ENCODE data around the gene DIP2B. TPM values are rescaled to one million over a fixed set of nuclear protein-coding genes. Genes with fewer than 3 reads are reported as not detected.

Gene DIP2B
- polyA plus RNA-seq, 1 of the 3 experiments (the other 2 are of a cell fraction) = 6.6 TPM

GRCh38 chr12:50728841-50729240 is 224.1 kb downstream of the DIP2B start:
- H3K79me2 ChIP-seq (ENCODE audit: insufficient read depth) = no peaks in the 10 kb centered on the region
- peaks cover 22 to 51% of the 10 kb centered on the region in 2 experiments for H3K36me3 ChIP-seq (replicated peaks in 1 of 2; ENCODE audit: control insufficient read depth in 1 of 2, insufficient read depth in 2 of 2, low read length in 1 of 2)
- H3K9ac ChIP-seq = no peak overlapping the region
- H3K9me3 ChIP-seq = no peaks in the 10 kb centered on the region
- H4K20me1 ChIP-seq (ENCODE audit: insufficient read depth) = no peaks in the 10 kb centered on the region
- no peak for DNase-seq
- no peaks in the 10 kb centered on the region for H3K4me1 ChIP-seq (ENCODE audit: control insufficient read depth in 1 of 2, insufficient read depth in 2 of 2, low read depth in 1 of 2, low read length in 1 of 2)
- ChIA-PET CTCF (interaction anchor here (1.4 kb wide), 1 partner anchor 224 kb away, joined by 5 read pairs; the partner anchor contains the start of gene DIP2B), POLR2A (no interaction called here)
- no peak overlapping the region for H2AFZ ChIP-seq (ENCODE audit: low read depth)
- 96% methylated on average over 4 of the region's 4 CpGs for WGBS (ENCODE audit: low lambda C conversion rate)
- no peak overlapping the region for H3K4me2 ChIP-seq
- TF ChIP-seq JUND (IDR thresholded peaks at IDR 0.05) (no peak), GABPA (IDR thresholded peaks at IDR 0.05; ENCODE audit: low read depth) (no peak), IRF3 (IDR thresholded peaks at IDR 0.05; ENCODE audit: low read depth, low read length) (no peak), RXRA (IDR thresholded peaks at IDR 0.05; ENCODE audit: borderline replicate concordance, low read depth) (no peak), RFX5 (IDR thresholded peaks at IDR 0.05; ENCODE audit: low read length) (no peak), EZH2phosphoT487 (IDR thresholded peaks at IDR 0.05; ENCODE audit: borderline replicate concordance, low read depth) (no peak), SIN3A (IDR thresholded peaks at IDR 0.05; ENCODE audit: borderline replicate concordance, low read depth, low read length) (no peak), TAF1 (IDR thresholded peaks at IDR 0.05; ENCODE audit: borderline replicate concordance, low read depth, low read length) (no peak)
- no peak overlapping the region for H3K27ac ChIP-seq (ENCODE audit: low read depth in 2 of 2, low read length in 1 of 2)
- H3F3A ChIP-seq (replicated peaks; ENCODE audit: insufficient read depth) = no peaks in the 10 kb centered on the region
- H3K9me2 ChIP-seq = no peaks in the 10 kb centered on the region
- no peaks in the 10 kb centered on the region for H3K27me3 ChIP-seq (ENCODE audit: insufficient read depth)
- no peak overlapping the region for H3K4me3 ChIP-seq (ENCODE audit: low read depth in 2 of 2, low read length in 1 of 2)

DNA sequence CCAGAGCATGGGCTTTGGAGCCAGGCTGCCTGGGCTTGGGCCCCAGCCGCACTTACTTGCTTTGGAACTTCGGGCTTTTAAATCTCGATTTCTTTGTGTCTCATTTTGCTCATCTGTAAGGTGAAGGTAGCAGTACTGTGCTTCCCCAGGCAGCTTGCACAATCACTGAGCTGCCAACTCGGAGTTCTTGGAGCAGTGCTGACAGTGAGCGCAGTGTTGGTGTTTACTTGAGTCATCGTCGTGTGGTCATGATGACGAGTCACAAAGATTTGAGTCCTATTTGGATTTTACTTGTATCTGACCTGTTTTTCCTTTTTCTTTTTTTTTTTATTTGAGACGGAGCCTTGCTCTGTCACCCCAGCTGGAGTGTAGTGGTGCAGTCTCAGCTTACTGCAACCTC is 227.8 kb downstream of the DIP2B start:
- CTCF ChIA-PET = interaction anchor here (3.0 kb wide), 1 partner anchor 228 kb away, joined by 14 read pairs; the partner anchor contains the start of gene DIP2B
- no peaks in the 10 kb centered on the region for H3K27me3 ChIP-seq (ENCODE audit: insufficient read depth)
- no peaks in the 10 kb centered on the region for H3K9me2 ChIP-seq
- TF ChIP-seq FOSL2 (IDR thresholded peaks at IDR 0.05; ENCODE audit: borderline replicate concordance, low read depth) (peak; percentile 41; the same call in 1 of the 2 replicates), SIN3A (IDR thresholded peaks at IDR 0.05; ENCODE audit: borderline replicate concordance, low read depth, low read length) (no peak)
- 65% methylated on average over 9 of the region's 9 CpGs for WGBS (ENCODE audit: low lambda C conversion rate)
- no peaks in the 10 kb centered on the region for H3K9me3 ChIP-seq
- H4K20me1 ChIP-seq (ENCODE audit: insufficient read depth) = no peaks in the 10 kb centered on the region
- no peaks in the 10 kb centered on the region; a peak in 1 of 4 replicates for H3K4me1 ChIP-seq (ENCODE audit: control insufficient read depth in 1 of 2, insufficient read depth in 2 of 2, low read depth in 1 of 2, low read length in 1 of 2)
- H3K4me3 ChIP-seq (ENCODE audit: low read depth in 2 of 2, low read length in 1 of 2) = no peak overlapping the region
- H3K9ac ChIP-seq = no peak overlapping the region
- no peaks in the 10 kb centered on the region for H3K79me2 ChIP-seq (ENCODE audit: insufficient read depth)
- no peak overlapping the region for H3K27ac ChIP-seq (ENCODE audit: low read depth in 2 of 2, low read length in 1 of 2)
- POLR2A ChIA-PET = no interaction called here
- no peak overlapping the region for H2AFZ ChIP-seq (ENCODE audit: low read depth)
- peaks cover 24 to 40% of the 10 kb centered on the region in 2 experiments for H3K36me3 ChIP-seq (replicated peaks in 1 of 2; ENCODE audit: control insufficient read depth in 1 of 2, insufficient read depth in 2 of 2, low read length in 1 of 2)
- DNase-seq = no peak
- H3K4me2 ChIP-seq = no peak overlapping the region
- no peaks in the 10 kb centered on the region for H3F3A ChIP-seq (replicated peaks; ENCODE audit: insufficient read depth)

GRCh38 chr12:50733706-50734105 is 228.9 kb downstream of the DIP2B start:
- H3K27ac ChIP-seq (ENCODE audit: low read depth in 2 of 2, low read length in 1 of 2) = no peak overlapping the region
- 93% methylated on average over 3 of the region's 3 CpGs for WGBS (ENCODE audit: low lambda C conversion rate)
- no peaks in the 10 kb centered on the region; a peak in 1 of 4 replicates for H3K4me1 ChIP-seq (ENCODE audit: control insufficient read depth in 1 of 2, insufficient read depth in 2 of 2, low read depth in 1 of 2, low read length in 1 of 2)
- H3K9me2 ChIP-seq = no peaks in the 10 kb centered on the region
- ChIA-PET POLR2A (no interaction called here), CTCF (interaction anchor here (0.7 to 3.0 kb wide), 8 partner anchors 8 to 229 kb away, joined by 3 to 24 read pairs (median 5); partner anchors contain the start of gene DIP2B)
- H3K9ac ChIP-seq = no peak overlapping the region
- H3K27me3 ChIP-seq (ENCODE audit: insufficient read depth) = no peaks in the 10 kb centered on the region
- no peak overlapping the region for H3K4me3 ChIP-seq (ENCODE audit: low read depth in 2 of 2, low read length in 1 of 2)
- H3K36me3 ChIP-seq (replicated peaks in 1 of 2; ENCODE audit: control insufficient read depth in 1 of 2, insufficient read depth in 2 of 2, low read length in 1 of 2) = peaks cover 20 to 40% of the 10 kb centered on the region in 2 experiments
- DNase-seq = no peak
- no peak overlapping the region for H3K4me2 ChIP-seq
- H4K20me1 ChIP-seq (ENCODE audit: insufficient read depth) = no peaks in the 10 kb centered on the region
- no peaks in the 10 kb centered on the region for H3K9me3 ChIP-seq
- H3K79me2 ChIP-seq (ENCODE audit: insufficient read depth) = no peaks in the 10 kb centered on the region
- no peaks in the 10 kb centered on the region for H3F3A ChIP-seq (replicated peaks; ENCODE audit: insufficient read depth)
- no peak overlapping the region for H2AFZ ChIP-seq (ENCODE audit: low read depth)
- no peak for TF ChIP-seq GATA2 (CRISPR knock-in tag; IDR thresholded peaks at IDR 0.05)
- TF ChIP-seq MEF2A (IDR thresholded peaks at IDR 0.05; ENCODE audit: borderline replicate concordance, low read depth) = no peak
- TF ChIP-seq, protein P1, sequence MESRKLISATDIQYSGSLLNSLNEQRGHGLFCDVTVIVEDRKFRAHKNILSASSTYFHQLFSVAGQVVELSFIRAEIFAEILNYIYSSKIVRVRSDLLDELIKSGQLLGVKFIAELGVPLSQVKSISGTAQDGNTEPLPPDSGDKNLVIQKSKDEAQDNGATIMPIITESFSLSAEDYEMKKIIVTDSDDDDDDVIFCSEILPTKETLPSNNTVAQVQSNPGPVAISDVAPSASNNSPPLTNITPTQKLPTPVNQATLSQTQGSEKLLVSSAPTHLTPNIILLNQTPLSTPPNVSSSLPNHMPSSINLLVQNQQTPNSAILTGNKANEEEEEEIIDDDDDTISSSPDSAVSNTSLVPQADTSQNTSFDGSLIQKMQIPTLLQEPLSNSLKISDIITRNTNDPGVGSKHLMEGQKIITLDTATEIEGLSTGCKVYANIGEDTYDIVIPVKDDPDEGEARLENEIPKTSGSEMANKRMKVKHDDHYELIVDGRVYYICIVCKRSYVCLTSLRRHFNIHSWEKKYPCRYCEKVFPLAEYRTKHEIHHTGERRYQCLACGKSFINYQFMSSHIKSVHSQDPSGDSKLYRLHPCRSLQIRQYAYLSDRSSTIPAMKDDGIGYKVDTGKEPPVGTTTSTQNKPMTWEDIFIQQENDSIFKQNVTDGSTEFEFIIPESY (IDR thresholded peaks at IDR 0.05; ENCODE audit: borderline replicate concordance, low read depth) = no peak
- TF ChIP-seq YY1 (IDR thresholded peaks at IDR 0.05; ENCODE audit: low read depth) = no peak
- TF ChIP-seq GABPA (IDR thresholded peaks at IDR 0.05; ENCODE audit: low read depth) = no peak
- TF ChIP-seq FOXM1 (IDR thresholded peaks at IDR 0.05; ENCODE audit: low read depth) = no peak
- TF ChIP-seq CHD2 (IDR thresholded peaks at IDR 0.05; ENCODE audit: low read length, partially characterized antibody) = no peak
- TF ChIP-seq NRF1 (IDR thresholded peaks at IDR 0.05; ENCODE audit: low read depth, low read length) = no peak
- no peak for TF ChIP-seq NFIC (IDR thresholded peaks at IDR 0.05; ENCODE audit: borderline replicate concordance)
- TF ChIP-seq TCF12 (IDR thresholded peaks at IDR 0.05) = no peak
- no peak for TF ChIP-seq IRF3 (IDR thresholded peaks at IDR 0.05; ENCODE audit: low read depth, low read length)
- TF ChIP-seq FOXJ3 (CRISPR knock-in tag; IDR thresholded peaks at IDR 0.05) = no peak
- no peak for TF ChIP-seq EZH2phosphoT487 (IDR thresholded peaks at IDR 0.05; ENCODE audit: borderline replicate concordance, low read depth)
- TF ChIP-seq JUND (IDR thresholded peaks at IDR 0.05) = no peak
- TF ChIP-seq TAF1 (IDR thresholded peaks at IDR 0.05; ENCODE audit: borderline replicate concordance, low read depth, low read length) = no peak
